ELR (cell line): ENCODE measurements around the gene ASIC2.

Experiments
- DNase-seq: peaks from one replicate; pipeline ENCODE4 v3.0.0-alpha.2; 2015; ENCODE audit warnings: low read depth

ASIC2 gene

GRCh38 chr17:33242375-33243124 is 50.5 kb downstream of the ASIC2 start:
- no peak for DNase-seq

GRCh38 chr17:33241390-33241789 is 51.7 kb downstream of the ASIC2 start:
- no peak for DNase-seq

- no peak for DNase-seq
These were observed 52.7 kb downstream of the ASIC2 start for GRCh38 chr17:33240362-33240761.

- DNase-seq, result no peak
These were observed 53.4 kb downstream of the ASIC2 start for GRCh38 chr17:33239702-33240101.

GRCh38 chr17:33234930-33235685 is 58.0 kb downstream of the ASIC2 start:
- peak; percentile 56 for DNase-seq

GRCh38 chr17:33234233-33234632 is 58.9 kb downstream of the ASIC2 start:
- no peak for DNase-seq

GRCh38 chr17:33233811-33234177 is 59.3 kb downstream of the ASIC2 start:
- no peak for DNase-seq

- DNase-seq, result no peak
These were observed 63.6 kb downstream of the ASIC2 start for GRCh38 chr17:33229499-33229898.

- no peak for DNase-seq
These were observed 64.1 kb downstream of the ASIC2 start for GRCh38 chr17:33229028-33229427.

- no peak for DNase-seq
These were observed 64.5 kb downstream of the ASIC2 start for GRCh38 chr17:33228548-33228947.

GRCh38 chr17:33227911-33228310 is 65.2 kb downstream of the ASIC2 start:
- no peak for DNase-seq

- DNase-seq, result no peak
These were observed 67.1 kb downstream of the ASIC2 start for GRCh38 chr17:33225994-33226393.

GRCh38 chr17:33225509-33225908 is 67.6 kb downstream of the ASIC2 start:
- no peak for DNase-seq

- no peak for DNase-seq
These were observed 73.1 kb downstream of the ASIC2 start for GRCh38 chr17:33220036-33220435.

- no peak for DNase-seq
These were observed 74.1 kb downstream of the ASIC2 start for GRCh38 chr17:33218698-33219601.

GRCh38 chr17:33217891-33218290 is 75.2 kb downstream of the ASIC2 start:
- no peak for DNase-seq

GRCh38 chr17:33214996-33215395 is 78.1 kb downstream of the ASIC2 start:
- no peak for DNase-seq

GRCh38 chr17:33210285-33210684 is 82.8 kb downstream of the ASIC2 start:
- no peak for DNase-seq

GRCh38 chr17:33209671-33210070 is 83.4 kb downstream of the ASIC2 start:
- DNase-seq, result no peak

- DNase-seq, result no peak
These were observed 85.9 kb downstream of the ASIC2 start for GRCh38 chr17:33207231-33207630.

- DNase-seq, result no peak
These were observed 87.5 kb downstream of the ASIC2 start for GRCh38 chr17:33205552-33205951.

GRCh38 chr17:33204701-33205100 is 88.4 kb downstream of the ASIC2 start:
- DNase-seq, result no peak

- DNase-seq, result no peak
These were observed 88.9 kb downstream of the ASIC2 start for GRCh38 chr17:33204156-33204555.
